Neural progenitor cell (in vitro differentiated cells): Measurements from ENCODE around the gene TIMM29. TPM values are rescaled to one million over a fixed set of nuclear protein-coding genes. Genes with fewer than 3 reads are reported as not detected.
A peak's percentile ranks its signal among the peaks of the same experiment; 100 is the strongest.

Experiments used
- DNase-seq: peaks from one replicate; pipeline ENCODE4 v3.0.0-alpha.2; 2016; ENCODE audit warnings: low spot score
- H2AFZ ChIP-seq: fragments of 200-600 bp; sonication (generic); replicated peaks from 2 replicates; pipeline ENCODE4 v1.6.1; 2016; ENCODE audit warnings: antibody characterized with exemption
- H3F3A ChIP-seq: fragments of 200-600 bp; sonication (generic); 2 replicates; pipeline ENCODE4 v1.6.1; 2016; ENCODE audit warnings: antibody characterized with exemption, low read depth
- H3K27ac ChIP-seq: fragments of 200-600 bp; sonication (generic); 2 replicates; pipeline ENCODE4 v1.5.1; 2016; ENCODE audit warnings: mild to moderate bottlenecking
- H3K27me3 ChIP-seq: fragments of 200-600 bp; sonication (generic); 2 replicates; pipeline ENCODE4 v1.6.1; 2016; ENCODE audit warnings: mild to moderate bottlenecking, moderate library complexity
- H3K36me3 ChIP-seq: fragments of 200-600 bp; sonication (generic); 2 replicates; pipeline ENCODE4 v1.5.1; 2016
- H3K4me1 ChIP-seq: fragments of 200-600 bp; sonication (generic); 2 replicates; pipeline ENCODE4 v1.6.1; 2016; ENCODE audit warnings: mixed run types
- H3K4me2 ChIP-seq: fragments of 200-600 bp; sonication (generic); 2 replicates; pipeline ENCODE4 v1.6.1; 2016
- H3K4me3 ChIP-seq: fragments of 200-600 bp; sonication (generic); 2 replicates; pipeline ENCODE4 v1.5.1; 2016
- H3K79me2 ChIP-seq: fragments of 200-600 bp; sonication (generic); 2 replicates; pipeline ENCODE4 v1.6.1; 2016; ENCODE audit warnings: low read depth
- H3K9ac ChIP-seq: fragments of 200-600 bp; sonication (generic); 2 replicates; pipeline ENCODE4 v1.6.1; 2016
- H3K9me3 ChIP-seq: fragments of 200-600 bp; sonication (generic); 2 replicates; pipeline ENCODE4 v1.5.1; 2016; ENCODE audit warnings: low read depth
- H4K20me1 ChIP-seq: fragments of 200-600 bp; sonication (generic); 2 replicates; pipeline ENCODE4 v1.6.1; 2016; ENCODE audit warnings: low read depth
- H3K27ac Mint-ChIP-seq: 3 replicates; pipeline ENCODE4 v1.8.0; 2021; ENCODE audit warnings: mixed read lengths
- H3K27me3 Mint-ChIP-seq: 2 replicates; pipeline ENCODE4 v1.8.0; 2022; ENCODE audit warnings: low read depth, mild to moderate bottlenecking, inconsistent platforms, moderate library complexity, mixed read lengths; ENCODE audit not compliant: insufficient read depth
- H3K36me3 Mint-ChIP-seq: 3 replicates; pipeline ENCODE4 v1.8.0; 2021; ENCODE audit warnings: mixed read lengths
- H3K4me1 Mint-ChIP-seq: 3 replicates; pipeline ENCODE4 v1.8.0; 2021; ENCODE audit warnings: mixed read lengths
- H3K4me3 Mint-ChIP-seq: 3 replicates; pipeline ENCODE4 v1.8.0; 2021; ENCODE audit warnings: mild to moderate bottlenecking, moderate library complexity, mixed read lengths
- H3K9me3 Mint-ChIP-seq: 3 replicates; pipeline ENCODE4 v1.8.0; 2020; ENCODE audit warnings: mixed read lengths
- EZH2 ChIP-seq: fragments of 200-600 bp; sonication (generic); IDR thresholded peaks from 2 replicates; pipeline ENCODE4 v1.6.1; 2017; ENCODE audit warnings: antibody characterized with exemption, mild to moderate bottlenecking, moderate library complexity
- EZH2phosphoT487 ChIP-seq: fragments of 200-600 bp; sonication (generic); IDR thresholded peaks from 2 replicates; pipeline ENCODE4 v1.6.1; 2017; ENCODE audit warnings: antibody characterized with exemption
- total RNA-seq: library from RNA; depleted of rRNA; stranded (reverse); fragments of >200 nt; gene quantifications from 2 replicates; pipeline ENCODE4 v1.2.3, GENCODE V29; 2015; ENCODE audit warnings: low replicate concordance
- TF ChIP-seq, protein P1 (sequence below): fragments of 200-600 bp; sonication (generic); IDR thresholded peaks from 2 replicates; pipeline ENCODE4 v1.5.1; 2017; ENCODE audit warnings: antibody characterized with exemption, mild to moderate bottlenecking

Gene TIMM29
- total RNA-seq, 1 donor from 2014 or later, result 24.4 TPM

DNA sequence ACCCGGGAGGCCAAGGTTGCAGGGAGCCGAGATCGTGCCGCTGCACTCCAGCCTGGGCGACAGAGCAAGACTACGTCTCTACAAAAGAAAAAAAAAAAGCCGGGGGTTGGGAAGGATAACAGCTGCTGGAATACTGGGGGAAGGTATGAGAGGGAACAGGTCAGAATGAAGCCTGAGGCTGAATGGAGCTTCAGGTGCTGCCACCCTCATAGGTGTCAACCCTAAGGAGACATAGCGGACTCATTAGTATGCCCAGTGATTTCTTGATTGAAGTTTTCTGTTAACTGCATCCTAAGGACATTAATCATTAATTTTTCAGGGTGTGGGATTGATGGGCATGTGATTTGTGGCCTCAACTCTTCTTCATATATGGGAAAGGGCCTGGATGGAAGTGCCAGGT lies 38.2 kb downstream of the TIMM29 start:
- DNase-seq, result no peak
- Histone ChIP-seq H3F3A (peaks cover 4% of the 10 kb centered on the region), H3K9me3 (no peaks in the 10 kb centered on the region), H3K27ac (no peak overlapping the region), H3K4me3 (no peak overlapping the region), H3K36me3 (no peaks in the 10 kb centered on the region), H3K79me2 (peaks cover 100% of the 10 kb centered on the region), H3K4me1 (peaks cover 13% of the 10 kb centered on the region), H3K9ac (no peak overlapping the region), H4K20me1 (peaks cover 99% of the 10 kb centered on the region), H3K27me3 (no peaks in the 10 kb centered on the region), H2AFZ (no peak overlapping the region), H3K4me2 (no peak overlapping the region)
- H3K36me3 Mint-ChIP-seq, result peaks cover 33% of the 10 kb centered on the region
- H3K27ac Mint-ChIP-seq, result peak overlapping the region; percentile 91
- peak overlapping the region; percentile 64 for H3K4me3 Mint-ChIP-seq
- H3K9me3 Mint-ChIP-seq, result no peaks in the 10 kb centered on the region
- TF ChIP-seq, protein P1, sequence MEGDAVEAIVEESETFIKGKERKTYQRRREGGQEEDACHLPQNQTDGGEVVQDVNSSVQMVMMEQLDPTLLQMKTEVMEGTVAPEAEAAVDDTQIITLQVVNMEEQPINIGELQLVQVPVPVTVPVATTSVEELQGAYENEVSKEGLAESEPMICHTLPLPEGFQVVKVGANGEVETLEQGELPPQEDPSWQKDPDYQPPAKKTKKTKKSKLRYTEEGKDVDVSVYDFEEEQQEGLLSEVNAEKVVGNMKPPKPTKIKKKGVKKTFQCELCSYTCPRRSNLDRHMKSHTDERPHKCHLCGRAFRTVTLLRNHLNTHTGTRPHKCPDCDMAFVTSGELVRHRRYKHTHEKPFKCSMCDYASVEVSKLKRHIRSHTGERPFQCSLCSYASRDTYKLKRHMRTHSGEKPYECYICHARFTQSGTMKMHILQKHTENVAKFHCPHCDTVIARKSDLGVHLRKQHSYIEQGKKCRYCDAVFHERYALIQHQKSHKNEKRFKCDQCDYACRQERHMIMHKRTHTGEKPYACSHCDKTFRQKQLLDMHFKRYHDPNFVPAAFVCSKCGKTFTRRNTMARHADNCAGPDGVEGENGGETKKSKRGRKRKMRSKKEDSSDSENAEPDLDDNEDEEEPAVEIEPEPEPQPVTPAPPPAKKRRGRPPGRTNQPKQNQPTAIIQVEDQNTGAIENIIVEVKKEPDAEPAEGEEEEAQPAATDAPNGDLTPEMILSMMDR, result no peak
- TF ChIP-seq EZH2phosphoT487 (no peak), EZH2 (no peak)
- peaks cover 47% of the 10 kb centered on the region for H3K4me1 Mint-ChIP-seq
- peaks cover 2% of the 10 kb centered on the region for H3K27me3 Mint-ChIP-seq

DNA sequence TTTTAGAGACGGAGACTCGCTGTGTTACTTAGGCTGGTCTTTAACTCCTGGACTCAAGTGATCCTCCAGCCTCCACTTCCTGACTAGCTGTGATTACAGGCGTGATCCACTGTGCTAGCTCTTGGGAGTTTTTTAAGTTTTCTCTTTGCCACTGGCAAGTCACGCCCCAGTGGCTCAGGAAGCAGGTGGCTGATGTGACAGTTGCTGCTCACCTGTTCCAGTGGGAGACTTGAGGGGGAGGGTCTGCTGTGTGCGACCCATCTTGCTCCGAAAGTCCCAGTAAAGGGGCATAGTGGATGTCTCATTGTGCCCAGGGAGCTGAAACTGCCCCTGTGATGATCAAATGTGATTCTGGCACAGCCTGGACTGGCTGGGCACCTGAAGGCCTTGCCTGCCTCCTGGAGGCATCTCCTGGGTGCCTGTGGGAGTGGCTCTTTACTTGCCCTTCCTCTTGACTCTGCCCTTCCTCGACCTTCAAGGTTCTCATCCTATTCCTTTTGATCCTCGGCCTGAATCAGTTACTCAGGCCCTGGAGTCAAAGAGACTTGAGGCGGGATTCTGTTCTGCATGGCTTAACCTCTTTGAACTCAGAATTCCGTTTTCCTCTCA lies 40.0 kb downstream of the TIMM29 start:
- Histone ChIP-seq H4K20me1 (peaks cover 95% of the 10 kb centered on the region), H3K4me3 (no peak overlapping the region), H2AFZ (no peak overlapping the region), H3K79me2 (peaks cover 100% of the 10 kb centered on the region), H3K9me3 (no peaks in the 10 kb centered on the region), H3K4me1 (no peaks in the 10 kb centered on the region), H3K27ac (no peak overlapping the region), H3K36me3 (no peaks in the 10 kb centered on the region), H3K4me2 (peak overlapping the region; percentile 2), H3K9ac (no peak overlapping the region), H3K27me3 (no peaks in the 10 kb centered on the region), H3F3A (no peaks in the 10 kb centered on the region)
- Mint-ChIP-seq H3K9me3 (peaks cover 3% of the 10 kb centered on the region), H3K4me3 (peak overlapping the region; percentile 60), H3K27me3 (peaks cover 2% of the 10 kb centered on the region), H3K27ac (peak overlapping the region; percentile 31), H3K4me1 (peaks cover 41% of the 10 kb centered on the region), H3K36me3 (peaks cover 37% of the 10 kb centered on the region)
- TF ChIP-seq, protein P1, result no peak
- TF ChIP-seq EZH2phosphoT487, result no peak
- TF ChIP-seq EZH2, result no peak
- no peak for DNase-seq

DNA sequence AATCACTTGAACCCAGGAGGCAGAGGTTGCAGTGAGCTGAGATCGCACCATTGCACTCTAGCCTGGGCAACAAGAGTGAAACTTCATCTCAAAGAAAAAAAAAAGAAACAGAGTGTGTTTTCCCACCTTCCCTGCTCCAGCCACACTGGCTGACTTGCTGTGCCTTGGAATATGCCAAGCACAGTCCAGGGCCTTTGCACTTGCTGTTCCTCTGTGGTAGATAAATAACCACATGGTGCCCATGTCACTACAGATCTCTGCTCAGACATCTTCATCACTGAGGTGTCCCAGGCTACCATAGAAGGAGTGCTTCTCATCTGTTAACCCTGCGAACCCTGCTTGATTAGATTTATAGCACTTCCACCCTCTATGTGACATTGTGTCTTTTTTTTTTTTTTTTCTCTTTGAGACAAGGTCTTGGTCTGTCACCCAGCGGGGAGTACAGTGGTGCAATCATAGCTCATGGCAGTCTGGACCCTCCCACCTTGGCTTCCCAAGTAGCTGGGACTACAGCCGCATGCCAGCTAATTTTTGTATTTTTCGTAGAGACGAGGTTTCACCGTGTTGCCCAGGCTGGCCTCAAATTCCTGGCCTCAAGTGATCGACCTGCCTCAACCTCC lies 42.6 kb downstream of the TIMM29 start:
- peaks cover 4% of the 10 kb centered on the region for H3K9me3 Mint-ChIP-seq
- H3K4me1 ChIP-seq, result no peaks in the 10 kb centered on the region
- peaks cover 41% of the 10 kb centered on the region for H3K36me3 Mint-ChIP-seq
- no peak overlapping the region for H3K9ac ChIP-seq
- H3F3A ChIP-seq, result peaks cover 5% of the 10 kb centered on the region
- H3K79me2 ChIP-seq, result peaks cover 100% of the 10 kb centered on the region
- no peak overlapping the region for H3K27ac ChIP-seq
- peaks cover 94% of the 10 kb centered on the region for H4K20me1 ChIP-seq
- H3K9me3 ChIP-seq, result no peaks in the 10 kb centered on the region
- no peaks in the 10 kb centered on the region for H3K36me3 ChIP-seq
- DNase-seq, result no peak
- H3K27me3 Mint-ChIP-seq, result peaks cover 3% of the 10 kb centered on the region
- H3K4me1 Mint-ChIP-seq, result peaks cover 31% of the 10 kb centered on the region
- H2AFZ ChIP-seq, result no peak overlapping the region
- H3K27ac Mint-ChIP-seq, result no peak overlapping the region
- H3K4me3 Mint-ChIP-seq, result no peak overlapping the region
- H3K4me3 ChIP-seq, result no peak overlapping the region
- no peak overlapping the region for H3K4me2 ChIP-seq
- TF ChIP-seq EZH2phosphoT487 (no peak), EZH2 (no peak)
- TF ChIP-seq, protein P1, result no peak
- no peaks in the 10 kb centered on the region for H3K27me3 ChIP-seq
